ENCODE results near the gene ENOX1.

ENOX1 gene

DNA sequence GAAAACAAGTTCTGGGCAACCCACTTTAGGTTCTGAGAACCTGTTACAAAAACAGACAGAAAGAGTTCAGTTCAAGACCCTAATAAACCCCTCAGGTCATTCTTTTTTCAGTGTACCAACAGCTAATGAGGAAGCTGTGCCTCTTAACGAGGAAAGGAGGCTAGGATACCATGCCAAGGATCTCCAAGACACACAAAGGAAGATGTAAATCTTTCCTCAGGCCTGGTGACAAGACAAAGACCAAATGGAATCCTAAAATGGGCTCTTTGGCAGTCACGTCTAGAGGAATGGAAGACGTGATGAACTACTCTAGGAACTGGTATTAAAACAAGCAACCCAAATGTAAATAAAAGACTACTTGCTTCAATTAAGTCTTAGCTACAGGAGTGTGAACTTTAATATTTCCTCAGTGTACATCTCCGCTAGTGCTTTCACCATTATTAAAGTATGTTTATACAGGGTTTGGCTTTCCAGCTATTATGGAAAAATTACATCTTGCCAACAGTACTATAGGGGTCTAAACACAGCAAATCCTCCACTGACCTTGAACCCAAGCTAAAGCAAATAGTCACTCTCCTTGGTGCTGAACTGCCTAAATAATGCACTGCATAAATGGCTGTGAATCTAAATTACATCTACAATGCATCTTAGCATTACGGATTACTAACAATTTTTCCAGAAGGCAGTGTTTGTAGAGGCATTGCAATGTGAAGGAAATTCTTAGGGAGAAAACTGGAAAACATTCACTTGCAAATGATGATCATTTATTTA, 42.3 kb downstream of the ENOX1 start:
- Histone ChIP-seq H3K27me3 (ENCODE audit: insufficient read depth, low read length) (no peaks in the 10 kb centered on the region), H2AFZ (ENCODE audit: low read length) (no peak overlapping the region), H3K36me3 (ENCODE audit: insufficient read depth, low read length) (no peaks in the 10 kb centered on the region), H3K4me2 (ENCODE audit: low read length) (no peak overlapping the region), H3F3A (ENCODE audit: insufficient read depth, low read length) (no peaks in the 10 kb centered on the region), H3K9ac (ENCODE audit: low read length) (no peak overlapping the region), H3K79me2 (ENCODE audit: insufficient read depth, low read length) (no peaks in the 10 kb centered on the region), H3K9me2 (ENCODE audit: low read depth, low read length) (no peaks in the 10 kb centered on the region), H3K4me1 (ENCODE audit: insufficient read depth, low read length, severe bottlenecking) (no peaks in the 10 kb centered on the region), H3K4me3 (ENCODE audit: low read depth, low read length, poor library complexity, severe bottlenecking) (no peak overlapping the region), H4K20me1 (ENCODE audit: insufficient read depth, low read length) (no peaks in the 10 kb centered on the region), H3K9me3 (ENCODE audit: low read length) (no peaks in the 10 kb centered on the region), H3K27ac (ENCODE audit: low read depth, low read length, poor library complexity, severe bottlenecking) (no peak overlapping the region)
- TF ChIP-seq, protein P1, sequence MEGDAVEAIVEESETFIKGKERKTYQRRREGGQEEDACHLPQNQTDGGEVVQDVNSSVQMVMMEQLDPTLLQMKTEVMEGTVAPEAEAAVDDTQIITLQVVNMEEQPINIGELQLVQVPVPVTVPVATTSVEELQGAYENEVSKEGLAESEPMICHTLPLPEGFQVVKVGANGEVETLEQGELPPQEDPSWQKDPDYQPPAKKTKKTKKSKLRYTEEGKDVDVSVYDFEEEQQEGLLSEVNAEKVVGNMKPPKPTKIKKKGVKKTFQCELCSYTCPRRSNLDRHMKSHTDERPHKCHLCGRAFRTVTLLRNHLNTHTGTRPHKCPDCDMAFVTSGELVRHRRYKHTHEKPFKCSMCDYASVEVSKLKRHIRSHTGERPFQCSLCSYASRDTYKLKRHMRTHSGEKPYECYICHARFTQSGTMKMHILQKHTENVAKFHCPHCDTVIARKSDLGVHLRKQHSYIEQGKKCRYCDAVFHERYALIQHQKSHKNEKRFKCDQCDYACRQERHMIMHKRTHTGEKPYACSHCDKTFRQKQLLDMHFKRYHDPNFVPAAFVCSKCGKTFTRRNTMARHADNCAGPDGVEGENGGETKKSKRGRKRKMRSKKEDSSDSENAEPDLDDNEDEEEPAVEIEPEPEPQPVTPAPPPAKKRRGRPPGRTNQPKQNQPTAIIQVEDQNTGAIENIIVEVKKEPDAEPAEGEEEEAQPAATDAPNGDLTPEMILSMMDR (IDR thresholded peaks at IDR 0.05; ENCODE audit: low read length): no peak
- no peak for TF ChIP-seq EZH2 (IDR thresholded peaks at IDR 0.05; ENCODE audit: borderline replicate concordance, low read length)

DNA sequence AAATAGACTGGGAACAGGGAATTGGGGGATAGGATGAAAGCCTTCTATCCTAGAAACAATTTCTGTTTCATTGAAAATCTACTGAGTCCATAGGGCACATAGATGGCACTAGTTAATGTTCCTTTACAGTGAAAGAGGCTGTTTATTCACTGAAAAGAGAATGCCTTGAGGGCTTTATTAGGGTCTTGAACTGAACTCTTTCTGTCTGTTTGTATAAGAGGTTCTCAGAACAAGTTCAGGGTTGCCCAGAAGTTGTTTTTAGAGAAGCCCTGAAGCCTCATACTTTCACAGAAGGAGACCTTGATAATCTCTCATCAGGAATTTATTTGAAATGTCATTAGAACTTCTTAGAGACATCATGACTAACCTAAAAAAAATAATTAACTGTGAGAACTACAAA, 43.9 kb downstream of the ENOX1 start:
- no peaks in the 10 kb centered on the region for H4K20me1 ChIP-seq (ENCODE audit: insufficient read depth, low read length)
- H2AFZ ChIP-seq (ENCODE audit: low read length): no peak overlapping the region
- no peak overlapping the region for H3K4me2 ChIP-seq (ENCODE audit: low read length)
- TF ChIP-seq, protein P1 (IDR thresholded peaks at IDR 0.05; ENCODE audit: low read length): no peak
- no peak for TF ChIP-seq EZH2 (IDR thresholded peaks at IDR 0.05; ENCODE audit: borderline replicate concordance, low read length)
- H3K4me1 ChIP-seq (ENCODE audit: insufficient read depth, low read length, severe bottlenecking): no peaks in the 10 kb centered on the region
- H3F3A ChIP-seq (ENCODE audit: insufficient read depth, low read length): no peaks in the 10 kb centered on the region
- H3K4me3 ChIP-seq (ENCODE audit: low read depth, low read length, poor library complexity, severe bottlenecking): no peak overlapping the region
- H3K9me2 ChIP-seq (ENCODE audit: low read depth, low read length): no peaks in the 10 kb centered on the region
- H3K36me3 ChIP-seq (ENCODE audit: insufficient read depth, low read length): no peaks in the 10 kb centered on the region
- no peak overlapping the region for H3K9ac ChIP-seq (ENCODE audit: low read length)
- no peaks in the 10 kb centered on the region for H3K9me3 ChIP-seq (ENCODE audit: low read length)
- H3K27me3 ChIP-seq (ENCODE audit: insufficient read depth, low read length): no peaks in the 10 kb centered on the region
- no peaks in the 10 kb centered on the region for H3K79me2 ChIP-seq (ENCODE audit: insufficient read depth, low read length)
- no peak overlapping the region for H3K27ac ChIP-seq (ENCODE audit: low read depth, low read length, poor library complexity, severe bottlenecking)

DNA sequence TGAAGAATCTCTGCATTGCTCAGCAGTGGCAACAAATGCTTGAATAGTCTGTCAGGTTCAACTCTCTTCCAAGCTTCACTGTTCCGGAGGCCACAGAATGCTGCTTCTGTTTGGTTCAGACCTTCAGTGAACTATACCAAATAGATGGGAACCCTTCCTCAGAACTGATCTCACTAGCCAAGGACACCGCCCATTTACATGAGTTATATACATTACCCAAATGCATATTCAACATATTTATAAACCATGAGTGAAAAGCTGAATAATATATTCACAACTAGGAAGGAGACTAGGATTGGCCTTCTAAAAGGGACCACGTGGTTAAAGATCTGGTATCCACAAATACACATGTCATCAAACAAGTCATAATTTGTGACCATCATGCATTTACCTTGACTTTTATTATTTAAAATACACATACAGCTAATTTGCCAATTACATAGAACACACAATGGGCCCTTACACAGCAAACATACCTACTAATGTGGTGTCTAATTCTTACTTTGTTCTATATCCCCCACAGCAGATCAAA, 49.3 kb downstream of the ENOX1 start:
- no peak overlapping the region for H3K4me2 ChIP-seq (ENCODE audit: low read length)
- no peak overlapping the region for H3K4me3 ChIP-seq (ENCODE audit: low read depth, low read length, poor library complexity, severe bottlenecking)
- H3K9me3 ChIP-seq (ENCODE audit: low read length): no peaks in the 10 kb centered on the region
- H3K27ac ChIP-seq (ENCODE audit: low read depth, low read length, poor library complexity, severe bottlenecking): no peak overlapping the region
- TF ChIP-seq, protein P1 (IDR thresholded peaks at IDR 0.05; ENCODE audit: low read length): no peak
- TF ChIP-seq EZH2 (IDR thresholded peaks at IDR 0.05; ENCODE audit: borderline replicate concordance, low read length): no peak
- no peaks in the 10 kb centered on the region for H3K79me2 ChIP-seq (ENCODE audit: insufficient read depth, low read length)
- no peaks in the 10 kb centered on the region for H3K27me3 ChIP-seq (ENCODE audit: insufficient read depth, low read length)
- H3K36me3 ChIP-seq (ENCODE audit: insufficient read depth, low read length): no peaks in the 10 kb centered on the region
- H3F3A ChIP-seq (ENCODE audit: insufficient read depth, low read length): no peaks in the 10 kb centered on the region
- H2AFZ ChIP-seq (ENCODE audit: low read length): no peak overlapping the region
- H3K9me2 ChIP-seq (ENCODE audit: low read depth, low read length): no peaks in the 10 kb centered on the region
- H3K9ac ChIP-seq (ENCODE audit: low read length): no peak overlapping the region
- H4K20me1 ChIP-seq (ENCODE audit: insufficient read depth, low read length): no peaks in the 10 kb centered on the region
- H3K4me1 ChIP-seq (ENCODE audit: insufficient read depth, low read length, severe bottlenecking): no peaks in the 10 kb centered on the region

All from OCI-LY1 (cell line).